GM12873 (cell line): ENCODE data around the gene KDM3A.

Source experiments
- CTCF ChIP-seq: IDR thresholded peaks from 2 replicates; pipeline ENCODE4 v1.5.1; 2012; ENCODE audit warnings: low read depth, mild to moderate bottlenecking, moderate library complexity, low read length, control low read depth; ENCODE audit not compliant: insufficient read depth; ENCODE audit errors: missing control alignments

Gene KDM3A

GRCh38 chr2:86482034-86482433, 40.9 kb downstream of the KDM3A start:
- no peak for TF ChIP-seq CTCF

- TF ChIP-seq CTCF, result no peak
Measured at GRCh38 chr2:86484385-86484784, 43.2 kb downstream of the KDM3A start.

- TF ChIP-seq CTCF, result no peak
Measured at GRCh38 chr2:86485103-86485502, 43.9 kb downstream of the KDM3A start.

DNA sequence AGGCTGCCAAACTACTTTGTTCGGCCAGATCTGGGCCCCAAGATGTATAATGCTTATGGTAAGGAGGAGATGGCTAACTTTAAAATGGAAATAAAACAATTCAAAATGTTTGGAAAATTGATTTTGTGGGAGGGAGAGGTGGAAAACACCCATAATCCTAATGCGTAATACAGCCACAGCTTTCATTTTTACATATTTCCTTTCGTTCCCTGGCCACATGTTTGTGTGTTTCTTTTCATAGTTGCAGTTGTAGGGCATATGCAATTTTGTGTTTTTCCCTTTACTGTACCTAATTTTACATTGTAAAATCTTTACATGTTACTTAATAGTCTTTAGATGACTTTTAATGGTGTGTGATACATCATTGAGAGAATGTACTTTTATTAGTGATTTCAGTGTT, 44.6 kb downstream of the KDM3A start:
- TF ChIP-seq CTCF, result no peak

GRCh38 chr2:86487062-86487461, 45.9 kb downstream of the KDM3A start:
- no peak for TF ChIP-seq CTCF

DNA sequence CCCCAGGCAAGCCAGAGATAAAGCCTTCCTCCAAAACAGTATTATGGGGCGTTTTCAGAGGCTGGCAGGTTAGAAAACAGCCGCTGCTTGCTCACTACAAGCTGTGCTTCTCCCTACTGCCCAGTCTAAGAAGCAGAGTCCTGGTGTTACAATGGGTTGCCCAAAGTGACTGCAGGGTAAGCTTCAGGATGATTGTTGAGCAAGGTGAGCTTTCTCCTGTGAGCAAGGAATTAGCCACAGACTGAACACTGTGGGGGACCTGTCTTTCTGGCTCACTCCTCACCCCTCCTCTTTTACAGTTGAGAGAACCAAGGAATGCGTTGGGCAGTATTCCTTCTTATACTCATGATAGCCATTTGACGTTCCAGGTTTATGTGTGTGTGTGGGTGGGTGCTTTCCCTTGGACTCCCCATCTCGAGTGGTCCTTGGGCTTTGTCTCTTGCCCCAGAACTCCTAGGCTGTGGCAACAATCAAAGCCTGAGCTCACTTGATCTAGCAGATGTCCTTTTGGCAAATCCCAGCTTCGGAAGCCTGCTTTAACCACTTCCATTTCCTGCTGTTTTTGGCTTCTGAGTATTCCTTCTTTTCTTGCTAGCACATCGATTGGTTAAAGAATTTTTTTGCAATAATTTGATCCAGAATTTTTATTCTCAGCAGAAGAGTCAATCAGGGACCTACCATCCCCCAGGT, 47.5 kb downstream of the KDM3A start:
- TF ChIP-seq CTCF, result no peak

GRCh38 chr2:86489542-86489941, 48.4 kb downstream of the KDM3A start:
- no peak for TF ChIP-seq CTCF

GRCh38 chr2:86490245-86490644, 49.1 kb downstream of the KDM3A start:
- TF ChIP-seq CTCF, result no peak
